HG03066 (cell line): Measurements from ENCODE around the gene GMDS.

ENCODE experiments used
- ATAC-seq: cut with Tn5 transposase; IDR thresholded peaks from one replicate; pipeline ENCODE4 v1.9.1; 2021; ENCODE audit warnings: low read depth; ENCODE audit not compliant: unreplicated experiment

GMDS gene

DNA sequence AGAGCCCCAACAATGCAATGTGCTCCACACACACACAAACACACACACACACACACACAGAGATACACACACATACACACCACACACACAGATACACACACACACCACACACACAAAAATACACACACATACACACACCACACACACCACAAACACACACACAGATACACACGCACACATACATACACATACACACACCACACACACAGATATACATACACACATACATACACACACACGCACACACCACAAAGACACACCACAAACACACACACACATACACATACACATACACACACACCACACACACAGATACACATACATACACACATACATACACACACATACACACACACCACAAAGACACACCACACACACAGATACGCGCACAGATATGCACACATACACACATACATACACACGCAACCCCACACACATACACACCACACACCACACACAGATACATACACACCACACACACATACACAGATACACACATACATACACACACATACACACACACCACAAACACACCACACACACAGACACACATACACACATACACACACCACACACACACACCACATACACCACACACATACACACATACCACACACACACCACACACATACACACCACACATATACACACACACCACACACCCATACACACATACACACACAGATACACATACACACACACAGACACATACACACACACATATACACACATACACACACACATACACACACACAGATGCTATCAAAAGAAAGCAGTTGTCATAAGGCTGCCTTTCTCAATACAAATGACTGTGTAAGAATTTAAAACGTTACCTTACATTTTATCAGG is 507.7 kb downstream of the GMDS start:
- ATAC-seq = no peak

- ATAC-seq = no peak
These were observed 508.9 kb downstream of the GMDS start for GRCh38 chr6:1736346-1737105.

GRCh38 chr6:1735239-1735803 is 510.1 kb downstream of the GMDS start:
- no peak for ATAC-seq

- ATAC-seq = no peak
These were observed 514.5 kb downstream of the GMDS start for GRCh38 chr6:1730882-1731281.

DNA sequence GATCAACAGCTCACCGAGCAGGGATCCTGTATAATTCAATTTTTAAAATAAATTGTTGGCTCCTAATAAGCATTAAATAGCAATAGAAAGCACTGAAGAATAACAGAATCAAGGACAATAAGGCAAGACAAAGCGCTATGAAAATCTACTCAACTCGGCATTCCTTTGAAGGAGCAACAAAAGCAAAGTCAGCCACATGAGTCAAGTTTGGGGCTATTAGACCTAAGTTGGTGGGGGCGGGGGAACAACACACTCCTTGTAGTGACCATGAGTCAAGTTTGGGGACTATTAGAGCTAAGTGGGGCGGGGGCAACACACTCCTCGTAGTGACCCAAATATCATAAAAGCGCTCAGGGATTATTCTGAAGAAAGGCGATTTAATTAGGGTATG is 515.7 kb downstream of the GMDS start:
- ATAC-seq = no peak

DNA sequence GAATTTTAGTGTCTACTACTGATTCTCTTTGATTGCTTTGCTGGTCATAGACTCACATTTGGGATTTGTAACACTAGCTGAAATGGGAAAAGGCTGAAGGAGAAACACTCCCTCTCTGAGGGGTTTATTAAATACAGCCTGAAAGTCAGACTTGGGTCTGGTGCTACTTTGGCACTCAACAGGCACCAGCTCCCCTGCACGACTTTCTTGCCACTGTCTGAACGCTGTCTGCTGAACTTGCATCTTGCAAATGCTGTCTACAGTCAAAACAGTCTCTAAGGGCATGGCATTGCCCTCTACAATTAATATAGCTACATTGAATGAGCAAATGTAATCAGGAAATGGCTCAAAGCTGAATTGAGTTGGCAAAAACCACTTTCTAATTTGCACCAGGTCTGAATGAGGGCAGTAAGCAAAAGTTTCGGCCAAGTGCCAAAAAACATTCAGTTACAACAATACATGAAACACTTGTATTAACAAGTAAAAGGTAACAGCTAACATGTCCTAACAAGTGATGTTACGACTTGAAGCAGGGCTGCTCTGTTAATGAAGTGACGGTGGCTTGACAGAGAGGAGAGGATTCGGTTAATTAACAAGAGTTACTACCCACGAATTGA is 516.2 kb downstream of the GMDS start:
- no peak for ATAC-seq

DNA sequence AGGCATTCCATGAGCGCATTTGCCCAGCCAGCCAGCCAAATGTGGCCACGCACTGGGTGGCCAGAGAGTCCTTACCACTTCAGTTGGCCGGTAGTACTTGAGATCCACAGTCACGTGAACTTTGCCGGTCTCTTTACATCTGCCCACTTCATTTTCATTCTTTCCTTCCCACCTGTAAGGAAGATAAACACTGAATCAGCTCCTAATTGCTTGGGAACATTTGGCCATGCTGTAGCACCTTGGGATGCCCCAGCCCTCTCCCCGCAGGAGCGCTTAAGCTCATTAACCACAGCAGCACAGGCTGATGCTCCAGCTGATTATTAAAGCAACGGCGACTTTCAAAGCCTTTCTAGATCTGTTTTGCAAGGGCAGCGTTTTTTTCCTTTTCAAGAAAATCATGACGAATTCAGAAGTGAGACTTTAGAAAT is 519.0 kb downstream of the GMDS start:
- ATAC-seq = no peak

DNA sequence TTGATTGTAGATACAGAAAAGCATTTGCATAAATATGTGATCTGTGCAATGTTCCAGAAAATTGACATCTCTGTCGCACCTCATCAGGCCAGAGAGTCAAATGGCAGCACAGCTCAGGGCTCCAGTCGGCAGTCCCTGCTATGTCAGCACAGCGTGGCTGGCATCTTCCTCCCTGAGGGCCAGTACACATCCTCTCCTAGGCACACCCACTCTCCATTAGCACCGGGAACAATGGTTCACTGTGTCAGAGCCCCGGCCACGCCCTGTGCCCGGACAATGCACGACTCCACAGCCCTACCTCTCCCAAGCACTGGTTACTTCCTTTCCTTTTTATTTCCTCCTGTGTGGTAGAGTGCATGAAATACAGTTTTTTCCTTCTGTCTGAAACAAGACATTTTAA is 520.8 kb downstream of the GMDS start:
- ATAC-seq = no peak

GRCh38 chr6:1724124-1724523 is 521.3 kb downstream of the GMDS start:
- no peak for ATAC-seq

DNA sequence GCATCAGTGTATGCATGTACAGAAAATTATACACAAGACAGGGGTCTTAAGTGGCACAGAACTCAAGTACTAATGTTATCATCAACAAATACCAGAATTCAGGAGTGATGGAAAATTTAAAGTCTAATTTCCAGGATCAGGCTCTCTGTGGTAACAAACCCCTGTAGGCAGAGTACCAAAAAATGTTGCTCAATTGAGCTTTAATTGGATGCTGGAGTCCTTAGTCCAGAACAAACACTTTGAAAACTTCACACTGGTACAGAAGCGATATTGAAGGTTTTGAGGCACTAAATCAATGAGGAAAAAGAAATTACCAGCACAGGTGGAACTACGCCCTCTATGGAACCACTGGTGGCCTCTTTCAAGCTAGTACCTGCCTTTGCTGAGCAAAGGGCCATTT is 522.6 kb downstream of the GMDS start:
- no peak for ATAC-seq

- ATAC-seq = no peak
These were observed 524.6 kb downstream of the GMDS start for GRCh38 chr6:1720620-1721322.

- ATAC-seq = no peak
These were observed 525.5 kb downstream of the GMDS start for GRCh38 chr6:1719922-1720321.

DNA sequence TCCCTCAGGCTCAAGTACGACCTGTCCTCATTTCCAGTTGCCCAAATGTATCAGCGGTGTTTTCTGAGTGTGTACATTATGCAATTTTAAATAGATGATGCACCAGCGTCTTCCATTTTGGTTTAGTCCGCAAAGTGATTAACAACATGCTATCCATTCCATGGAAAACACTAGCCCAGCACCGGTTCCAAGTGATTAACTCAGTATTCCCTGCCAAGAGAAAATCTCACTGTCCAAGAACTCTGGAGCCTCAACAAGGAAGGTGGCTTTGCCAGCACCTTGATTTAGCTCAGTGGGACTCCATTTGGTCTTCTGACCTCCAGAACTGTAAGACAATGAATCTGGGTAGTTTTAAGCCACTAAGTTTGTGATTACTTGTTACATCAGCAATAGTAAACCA is 528.5 kb downstream of the GMDS start:
- no peak for ATAC-seq

DNA sequence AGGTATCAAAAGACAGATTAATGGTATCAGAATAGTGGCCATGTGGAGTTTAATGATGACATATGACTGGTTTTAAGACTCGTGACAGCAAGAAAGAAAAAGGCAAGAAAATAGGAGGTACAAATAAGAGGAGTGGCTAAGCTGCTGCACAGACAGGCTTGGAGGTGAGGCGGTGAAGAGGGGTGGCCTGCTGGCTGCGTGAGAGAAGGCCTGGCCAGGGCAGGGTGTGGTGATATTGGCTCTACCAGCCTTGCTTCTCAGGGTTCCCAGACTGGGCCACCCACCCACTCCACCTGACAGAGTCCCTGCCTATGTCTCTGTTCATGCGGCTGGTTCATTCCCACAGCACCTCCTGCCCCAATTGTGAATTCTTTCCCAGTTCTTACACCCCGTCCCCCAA is 529.0 kb downstream of the GMDS start:
- no peak for ATAC-seq

GRCh38 chr6:1715336-1715735 is 530.1 kb downstream of the GMDS start:
- no peak for ATAC-seq

DNA sequence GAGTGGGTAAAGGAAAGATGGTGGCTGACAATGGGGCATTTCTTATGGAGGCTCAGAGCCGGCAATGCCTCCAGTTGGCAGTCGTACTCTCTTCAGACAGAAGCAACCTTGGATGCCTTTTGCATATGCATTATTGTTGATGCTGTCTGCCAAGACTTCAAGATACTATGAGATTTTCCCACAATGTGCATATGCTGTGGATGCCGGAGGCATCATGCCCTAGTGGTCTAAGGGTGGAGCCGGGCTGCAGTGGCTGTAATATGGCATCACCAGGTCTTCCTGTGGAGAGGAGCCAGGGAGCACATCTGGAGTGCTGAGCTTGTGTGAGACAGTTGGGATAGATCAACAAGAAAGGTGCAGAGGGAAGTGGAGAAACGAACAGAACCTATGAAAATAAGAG is 530.8 kb downstream of the GMDS start:
- no peak for ATAC-seq

GRCh38 chr6:1713016-1713600 is 532.3 kb downstream of the GMDS start:
- ATAC-seq = no peak

- no peak for ATAC-seq
These were observed 533.0 kb downstream of the GMDS start for GRCh38 chr6:1712451-1712850.

GRCh38 chr6:1711136-1711535 is 534.3 kb downstream of the GMDS start:
- no peak for ATAC-seq

GRCh38 chr6:1709234-1709641 is 536.2 kb downstream of the GMDS start:
- no peak for ATAC-seq
